Body of pancreas (tissue), 4 donors: ENCODE data around the gene PITPNC1.

ENCODE experiments used
- CTCF ChIP-seq, 7 experiments: fragments of 450-650 bp in 4 of 7; fragments of 200-600 bp in 3 of 7; sonication (generic) in 3 of 7; IDR thresholded peaks; one replicate each; pipeline ENCODE4 v1.5.1; 2016 to 2019; ENCODE audit warnings: antibody characterized with exemption in 7 of 7
- POLR2A ChIP-seq, 3 donors: fragments of 450-650 bp; IDR thresholded peaks; one replicate each; pipeline ENCODE4 v1.6.1; 2016; ENCODE audit warnings: antibody characterized with exemption in 3 of 3, mild to moderate bottlenecking in 2 of 3

GRCh38 chr17:67415291-67415690 lies 38.2 kb downstream of the PITPNC1 start:
- TF ChIP-seq CTCF (IDR thresholded peaks at IDR 0.05), result no peak
- TF ChIP-seq POLR2A (IDR thresholded peaks at IDR 0.05), result no peak
